ENCODE data around the gene PAEP. TPM values are rescaled to one million over a fixed set of nuclear protein-coding genes. Genes with fewer than 3 reads are reported as not detected.

Gene PAEP
- total RNA-seq, 1 donor, result not detected

GRCh38 chr9:135584934-135585333, 23.4 kb downstream of the PAEP start:
- DNase-seq (ENCODE audit: low read depth), result no peak
- no peak overlapping the region for H3K4me3 ChIP-seq (ENCODE audit: low read depth, low read length)
- no peak for TF ChIP-seq CTCF (IDR thresholded peaks at IDR 0.05; ENCODE audit: insufficient read depth, low read length)

GRCh38 chr9:135586601-135587109, 25.1 kb downstream of the PAEP start:
- H3K4me3 ChIP-seq (ENCODE audit: low read depth, low read length), result no peak overlapping the region
- TF ChIP-seq CTCF (IDR thresholded peaks at IDR 0.05; ENCODE audit: insufficient read depth, low read length), result no peak
- no peak for DNase-seq (ENCODE audit: low read depth)

DNA sequence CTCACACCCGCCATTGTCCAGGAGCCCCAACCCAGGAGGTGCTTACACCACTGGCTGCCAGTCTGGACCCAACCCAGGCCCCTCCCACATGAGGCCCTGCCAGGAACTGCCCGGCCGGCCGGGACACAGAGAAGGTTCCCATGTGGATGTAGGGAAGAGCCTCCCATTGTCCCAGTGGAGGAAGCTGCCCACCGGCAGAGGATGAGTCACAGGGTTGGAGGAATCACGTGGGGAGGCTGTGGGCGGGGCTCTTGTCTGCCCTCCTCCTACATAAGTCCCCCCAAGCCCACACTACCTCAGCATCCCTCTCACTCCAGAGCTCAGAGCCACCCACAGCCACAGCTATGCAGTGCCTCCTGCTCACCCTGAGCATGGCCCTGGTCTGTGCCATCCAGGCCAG, 26.1 kb downstream of the PAEP start:
- TF ChIP-seq CTCF (IDR thresholded peaks at IDR 0.05; ENCODE audit: insufficient read depth, low read length), result no peak
- no peak for DNase-seq (ENCODE audit: low read depth)
- H3K4me3 ChIP-seq (ENCODE audit: low read depth, low read length), result no peak overlapping the region

- no peak overlapping the region for H3K4me3 ChIP-seq (ENCODE audit: low read depth, low read length)
- no peak for TF ChIP-seq CTCF (IDR thresholded peaks at IDR 0.05; ENCODE audit: insufficient read depth, low read length)
- DNase-seq (ENCODE audit: low read depth), result no peak
Observed at GRCh38 chr9:135588371-135588770, 26.8 kb downstream of the PAEP start.

- DNase-seq (ENCODE audit: low read depth), result no peak
- TF ChIP-seq CTCF (IDR thresholded peaks at IDR 0.05; ENCODE audit: insufficient read depth, low read length), result no peak
- no peak overlapping the region for H3K4me3 ChIP-seq (ENCODE audit: low read depth, low read length)
Observed at GRCh38 chr9:135588886-135589595, 27.5 kb downstream of the PAEP start.

- DNase-seq (ENCODE audit: low read depth), result no peak
- TF ChIP-seq CTCF (IDR thresholded peaks at IDR 0.05; ENCODE audit: insufficient read depth, low read length), result no peak
- H3K4me3 ChIP-seq (ENCODE audit: low read depth, low read length), result no peak overlapping the region
Observed at GRCh38 chr9:135589596-135590485, 28.3 kb downstream of the PAEP start.
